ENCODE data around the gene PCDH12.

The PCDH12 gene

DNA sequence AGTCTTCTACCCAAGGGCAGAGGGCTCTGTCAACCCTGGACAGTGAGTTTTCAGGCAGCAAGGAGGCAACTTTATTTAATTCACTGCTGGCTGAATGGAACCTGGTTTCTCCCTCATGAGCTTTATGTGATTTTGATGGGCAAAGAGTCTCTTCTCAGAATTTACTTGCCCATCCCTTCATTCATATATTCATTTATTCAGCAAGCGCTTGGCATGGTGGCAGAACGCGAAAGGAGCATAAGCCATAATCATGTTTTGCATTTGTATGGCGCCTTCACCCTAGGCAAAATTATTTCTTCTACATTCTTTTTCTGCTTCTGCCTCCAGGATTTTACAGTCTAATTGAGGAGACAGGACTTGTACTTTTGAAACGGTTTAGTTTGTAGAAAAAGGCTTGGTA, 26.3 kb downstream of the PCDH12 start:
- 98% methylated on average over 5 of the region's 5 CpGs for WGBS
- Histone ChIP-seq H3K36me3 (ENCODE audit: control insufficient read depth in 1 of 2, insufficient read depth in 2 of 2, low read depth in 1 of 2, low read length in 2 of 2) (peaks cover 64 to 97% of the 10 kb centered on the region in 2 experiments), H3K9ac (ENCODE audit: low read length) (no peak overlapping the region), H3K14ac (ENCODE audit: low read length in 2 of 2) (no peak overlapping the region), H3K23ac (ENCODE audit: low read length in 2 of 2) (no peak overlapping the region), H3K4me3 (ENCODE audit: insufficient read depth in 1 of 2, low read depth in 1 of 2, low read length in 2 of 2) (no peak overlapping the region), H4K91ac (ENCODE audit: low read length) (no peak overlapping the region), H2AK5ac (ENCODE audit: low read length, severe bottlenecking) (no peak overlapping the region), H3K18ac (ENCODE audit: low read depth in 1 of 2, low read length in 2 of 2) (no peak overlapping the region), H3K27ac (ENCODE audit: low read length, poor library complexity, severe bottlenecking) (no peak overlapping the region), H3K79me1 (replicated peaks; ENCODE audit: low read length, poor library complexity, severe bottlenecking) (peaks cover 39% of the 10 kb centered on the region), H3K4ac (ENCODE audit: low read depth in 1 of 2, low read length in 2 of 2) (no peak overlapping the region), H2BK12ac (ENCODE audit: low read length in 2 of 2) (no peak overlapping the region), H2BK15ac (ENCODE audit: low read depth, poor library complexity, severe bottlenecking) (no peak overlapping the region), H4K8ac (ENCODE audit: low read length) (no peak overlapping the region), H2AFZ (ENCODE audit: low read depth, low read length) (no peak overlapping the region), H3K27me3 (ENCODE audit: control insufficient read depth in 1 of 2, insufficient read depth in 1 of 2, low read length in 2 of 2) (no peaks in the 10 kb centered on the region), H2BK5ac (ENCODE audit: low read depth, low read length, poor library complexity, severe bottlenecking) (no peak overlapping the region), H3K9me3 (ENCODE audit: control insufficient read depth, low read length) (no peaks in the 10 kb centered on the region), H2BK120ac (ENCODE audit: low read depth, low read length) (no peak overlapping the region), H3K4me1 (ENCODE audit: control insufficient read depth, insufficient read depth, low read depth, low read length) (peaks cover 5% of the 10 kb centered on the region), H3K4me2 (ENCODE audit: low read length, poor library complexity, severe bottlenecking) (no peak overlapping the region)
- DNase-seq, result no peak

DNA sequence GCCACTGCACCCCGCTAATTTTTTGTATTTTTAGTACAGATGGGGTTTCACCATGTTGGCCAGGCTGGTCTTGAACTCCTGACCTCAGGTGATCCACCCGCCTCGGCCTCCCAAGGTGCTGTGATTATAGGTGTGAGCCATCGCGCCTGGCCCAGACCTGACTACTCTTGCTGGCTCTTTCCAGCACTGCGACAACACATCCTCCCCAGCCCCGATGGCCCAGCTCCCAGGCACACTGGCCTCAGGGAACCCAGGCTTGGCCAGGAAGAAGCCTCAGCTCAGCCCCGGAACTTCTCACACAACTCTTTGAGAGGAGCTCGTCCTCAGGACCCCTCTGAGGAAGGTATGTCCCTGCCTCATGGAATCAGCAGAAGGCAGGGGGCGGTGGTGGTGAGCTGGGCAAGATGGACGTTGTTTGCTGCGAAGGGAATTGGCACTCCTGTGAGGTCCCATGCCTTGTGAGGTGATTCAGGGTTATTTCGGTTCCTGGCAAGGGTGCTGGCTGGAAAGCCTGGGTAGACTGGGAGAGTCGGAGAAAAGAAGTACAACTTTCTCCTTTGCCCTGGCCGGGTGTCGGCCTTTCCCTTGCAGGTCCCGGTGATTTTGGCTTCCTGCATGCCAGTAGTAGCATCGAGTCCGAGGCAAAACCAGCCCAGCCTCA, 28.5 kb downstream of the PCDH12 start:
- Histone ChIP-seq H3K18ac (ENCODE audit: low read depth in 1 of 2, low read length in 2 of 2) (no peak overlapping the region), H3K79me1 (replicated peaks; ENCODE audit: low read length, poor library complexity, severe bottlenecking) (peaks cover 47% of the 10 kb centered on the region), H2AFZ (ENCODE audit: low read depth, low read length) (no peak overlapping the region), H2BK5ac (ENCODE audit: low read depth, low read length, poor library complexity, severe bottlenecking) (no peak overlapping the region), H4K91ac (ENCODE audit: low read length) (no peak overlapping the region), H3K14ac (ENCODE audit: low read length in 2 of 2) (no peak overlapping the region), H3K4me3 (ENCODE audit: insufficient read depth in 1 of 2, low read depth in 1 of 2, low read length in 2 of 2) (no peak overlapping the region), H3K36me3 (ENCODE audit: control insufficient read depth in 1 of 2, insufficient read depth in 2 of 2, low read depth in 1 of 2, low read length in 2 of 2) (peaks cover 59 to 90% of the 10 kb centered on the region in 2 experiments), H3K27me3 (ENCODE audit: control insufficient read depth in 1 of 2, insufficient read depth in 1 of 2, low read length in 2 of 2) (no peaks in the 10 kb centered on the region), H2AK5ac (ENCODE audit: low read length, severe bottlenecking) (no peak overlapping the region), H2BK12ac (ENCODE audit: low read length in 2 of 2) (no peak overlapping the region), H2BK120ac (ENCODE audit: low read depth, low read length) (no peak overlapping the region), H3K9me3 (ENCODE audit: control insufficient read depth, low read length) (no peaks in the 10 kb centered on the region), H4K8ac (ENCODE audit: low read length) (no peak overlapping the region), H3K4ac (ENCODE audit: low read depth in 1 of 2, low read length in 2 of 2) (no peak overlapping the region), H2BK15ac (ENCODE audit: low read depth, poor library complexity, severe bottlenecking) (no peak overlapping the region), H3K4me1 (ENCODE audit: control insufficient read depth, insufficient read depth, low read depth, low read length) (peaks cover 7% of the 10 kb centered on the region), H3K4me2 (ENCODE audit: low read length, poor library complexity, severe bottlenecking) (no peak overlapping the region), H3K23ac (ENCODE audit: low read length in 2 of 2) (no peak overlapping the region), H3K27ac (ENCODE audit: low read length, poor library complexity, severe bottlenecking) (no peak overlapping the region), H3K9ac (ENCODE audit: low read length) (no peak overlapping the region)
- DNase-seq, result no peak
- 96% methylated on average over 19 of the region's 19 CpGs for WGBS

- Histone ChIP-seq H3K36me3 (ENCODE audit: control insufficient read depth in 1 of 2, insufficient read depth in 2 of 2, low read depth in 1 of 2, low read length in 2 of 2) (peaks cover 50 to 75% of the 10 kb centered on the region in 2 experiments), H3K9me3 (ENCODE audit: control insufficient read depth, low read length) (no peaks in the 10 kb centered on the region), H2BK15ac (ENCODE audit: low read depth, poor library complexity, severe bottlenecking) (no peak overlapping the region), H3K4me3 (ENCODE audit: insufficient read depth in 1 of 2, low read depth in 1 of 2, low read length in 2 of 2) (no peak overlapping the region), H2AK5ac (ENCODE audit: low read length, severe bottlenecking) (no peak overlapping the region), H3K14ac (ENCODE audit: low read length in 2 of 2) (no peak overlapping the region), H3K9ac (ENCODE audit: low read length) (no peak overlapping the region), H3K4ac (ENCODE audit: low read depth in 1 of 2, low read length in 2 of 2) (no peak overlapping the region), H4K91ac (ENCODE audit: low read length) (no peak overlapping the region), H2BK5ac (ENCODE audit: low read depth, low read length, poor library complexity, severe bottlenecking) (no peak overlapping the region), H2AFZ (ENCODE audit: low read depth, low read length) (no peak overlapping the region), H3K23ac (ENCODE audit: low read length in 2 of 2) (no peak overlapping the region), H3K27me3 (ENCODE audit: control insufficient read depth in 1 of 2, insufficient read depth in 1 of 2, low read length in 2 of 2) (no peaks in the 10 kb centered on the region), H3K27ac (ENCODE audit: low read length, poor library complexity, severe bottlenecking) (no peak overlapping the region), H2BK120ac (ENCODE audit: low read depth, low read length) (no peak overlapping the region), H3K79me1 (replicated peaks; ENCODE audit: low read length, poor library complexity, severe bottlenecking) (peaks cover 48% of the 10 kb centered on the region), H3K4me1 (ENCODE audit: control insufficient read depth, insufficient read depth, low read depth, low read length) (peaks cover 8% of the 10 kb centered on the region), H3K18ac (ENCODE audit: low read depth in 1 of 2, low read length in 2 of 2) (no peak overlapping the region), H4K8ac (ENCODE audit: low read length) (no peak overlapping the region), H2BK12ac (ENCODE audit: low read length in 2 of 2) (no peak overlapping the region), H3K4me2 (ENCODE audit: low read length, poor library complexity, severe bottlenecking) (no peak overlapping the region)
- DNase-seq, result no peak
- 87% methylated on average over 8 of the region's 8 CpGs for WGBS
Observed at GRCh38 chr5:141928051-141928450, 30.0 kb downstream of the PCDH12 start.

DNA sequence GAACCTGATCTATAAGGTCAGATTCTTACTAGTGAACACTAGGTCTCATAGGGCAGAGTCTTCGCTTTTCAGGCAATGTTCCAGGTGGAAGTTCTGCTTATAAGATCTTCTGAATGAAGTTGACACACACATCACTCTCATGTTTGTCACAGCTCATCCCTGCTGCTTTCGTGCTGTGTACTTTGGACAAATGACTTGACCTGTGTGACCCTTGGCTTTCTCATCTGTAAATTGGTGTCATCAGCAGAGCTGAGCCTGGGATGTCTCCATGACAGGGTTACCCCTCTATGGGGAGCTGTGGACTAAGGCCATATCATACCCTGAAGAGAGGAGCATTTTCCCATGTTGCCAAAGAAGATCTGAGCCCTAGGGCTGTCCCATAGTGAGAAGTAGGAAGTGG, 31.6 kb downstream of the PCDH12 start:
- Histone ChIP-seq H3K9me3 (ENCODE audit: control insufficient read depth, low read length) (no peaks in the 10 kb centered on the region), H3K36me3 (ENCODE audit: control insufficient read depth in 1 of 2, insufficient read depth in 2 of 2, low read depth in 1 of 2, low read length in 2 of 2) (peaks cover 48 to 64% of the 10 kb centered on the region in 2 experiments), H3K23ac (ENCODE audit: low read length in 2 of 2) (no peak overlapping the region), H4K8ac (ENCODE audit: low read length) (no peak overlapping the region), H2BK5ac (ENCODE audit: low read depth, low read length, poor library complexity, severe bottlenecking) (no peak overlapping the region), H2BK120ac (ENCODE audit: low read depth, low read length) (no peak overlapping the region), H3K18ac (ENCODE audit: low read depth in 1 of 2, low read length in 2 of 2) (no peak overlapping the region), H3K9ac (ENCODE audit: low read length) (peak overlapping the region; percentile 6), H3K79me1 (replicated peaks; ENCODE audit: low read length, poor library complexity, severe bottlenecking) (peaks cover 42% of the 10 kb centered on the region), H3K4me1 (ENCODE audit: control insufficient read depth, insufficient read depth, low read depth, low read length) (peaks cover 12% of the 10 kb centered on the region), H3K4me2 (ENCODE audit: low read length, poor library complexity, severe bottlenecking) (no peak overlapping the region), H4K91ac (ENCODE audit: low read length) (no peak overlapping the region), H3K4me3 (ENCODE audit: insufficient read depth in 1 of 2, low read depth in 1 of 2, low read length in 2 of 2) (no peak overlapping the region), H3K4ac (ENCODE audit: low read depth in 1 of 2, low read length in 2 of 2) (no peak overlapping the region), H3K27ac (ENCODE audit: low read length, poor library complexity, severe bottlenecking) (no peak overlapping the region), H2BK12ac (ENCODE audit: low read length in 2 of 2) (no peak overlapping the region), H3K14ac (ENCODE audit: low read length in 2 of 2) (no peak overlapping the region), H3K27me3 (ENCODE audit: control insufficient read depth in 1 of 2, insufficient read depth in 1 of 2, low read length in 2 of 2) (no peaks in the 10 kb centered on the region), H2BK15ac (ENCODE audit: low read depth, poor library complexity, severe bottlenecking) (no peak overlapping the region), H2AK5ac (ENCODE audit: low read length, severe bottlenecking) (no peak overlapping the region), H2AFZ (ENCODE audit: low read depth, low read length) (no peak overlapping the region)
- no peak for DNase-seq
- WGBS, result 75% methylated on average over 2 of the region's 2 CpGs

All from mesenchymal stem cell (in vitro differentiated cells and primary cell).